ENCODE data around the gene DNASE1L3.

The DNASE1L3 gene

DNA sequence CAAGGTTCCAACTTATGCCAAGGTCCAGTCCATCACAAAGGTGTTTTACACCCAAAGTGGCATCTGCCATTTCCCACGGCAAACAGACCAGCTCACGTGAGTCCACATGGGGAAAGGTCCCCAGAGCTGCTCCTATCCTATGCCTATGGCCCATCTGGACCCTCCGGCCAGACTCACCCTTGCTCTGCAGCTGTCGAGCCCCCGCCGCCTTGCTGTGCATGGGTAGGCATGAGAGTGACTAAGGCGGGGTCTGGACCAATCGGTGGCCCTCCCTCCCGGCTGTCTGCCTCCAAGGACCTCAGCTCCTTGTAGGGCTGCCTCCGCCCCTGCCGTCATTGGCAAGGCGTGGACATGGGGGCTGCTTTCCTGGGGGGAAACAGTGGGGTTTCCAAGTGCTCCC is 26.9 kb downstream of the DNASE1L3 start:
- Histone ChIP-seq H3K27me3 (ENCODE audit: insufficient read depth, low read length) (no peaks in the 10 kb centered on the region), H3K36me3 (ENCODE audit: insufficient read depth, low read length) (no peaks in the 10 kb centered on the region), H3K27ac (ENCODE audit: low read depth, low read length) (no peak overlapping the region), H3K4me3 (ENCODE audit: low read length) (no peak overlapping the region), H3K9me3 (ENCODE audit: insufficient read depth, low read depth, low read length) (no peaks in the 10 kb centered on the region), H3K9ac (ENCODE audit: low read depth, low read length) (no peak overlapping the region), H3K4me1 (ENCODE audit: insufficient read depth, low read length) (peaks cover 4% of the 10 kb centered on the region; the same call in 1 of the 2 replicates)
- WGBS: 89% methylated on average over 12 of the region's 12 CpGs

DNA sequence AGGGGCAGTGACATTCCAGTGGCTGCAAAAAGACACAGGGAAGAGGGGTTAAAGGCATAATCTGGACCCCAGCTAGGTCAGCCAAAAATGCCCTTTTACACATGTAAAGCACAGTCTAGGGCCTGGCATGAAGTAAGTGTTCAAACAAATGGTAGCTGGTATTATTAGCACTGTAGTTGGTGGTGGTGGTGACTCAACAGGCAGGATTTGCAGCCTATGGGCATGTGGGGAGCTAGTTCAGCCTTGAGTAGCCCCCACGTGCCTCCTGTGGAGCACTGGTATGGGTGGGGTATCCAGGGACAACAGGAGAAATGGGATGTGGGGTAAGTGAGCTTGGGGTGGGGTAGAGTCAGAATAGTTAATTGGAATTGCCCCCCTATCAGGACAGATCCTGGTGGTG is 27.6 kb downstream of the DNASE1L3 start:
- H3K36me3 ChIP-seq (ENCODE audit: insufficient read depth, low read length): no peaks in the 10 kb centered on the region
- no peak overlapping the region for H3K27ac ChIP-seq (ENCODE audit: low read depth, low read length)
- H3K4me3 ChIP-seq (ENCODE audit: low read length): no peak overlapping the region
- no peak overlapping the region for H3K9ac ChIP-seq (ENCODE audit: low read depth, low read length)
- 80% methylated on average over 1 of the region's 1 CpG for WGBS
- no peaks in the 10 kb centered on the region for H3K9me3 ChIP-seq (ENCODE audit: insufficient read depth, low read depth, low read length)
- peaks cover 5% of the 10 kb centered on the region; the same call in 1 of the 2 replicates for H3K27me3 ChIP-seq (ENCODE audit: insufficient read depth, low read length)
- no peaks in the 10 kb centered on the region for H3K4me1 ChIP-seq (ENCODE audit: insufficient read depth, low read length)

DNA sequence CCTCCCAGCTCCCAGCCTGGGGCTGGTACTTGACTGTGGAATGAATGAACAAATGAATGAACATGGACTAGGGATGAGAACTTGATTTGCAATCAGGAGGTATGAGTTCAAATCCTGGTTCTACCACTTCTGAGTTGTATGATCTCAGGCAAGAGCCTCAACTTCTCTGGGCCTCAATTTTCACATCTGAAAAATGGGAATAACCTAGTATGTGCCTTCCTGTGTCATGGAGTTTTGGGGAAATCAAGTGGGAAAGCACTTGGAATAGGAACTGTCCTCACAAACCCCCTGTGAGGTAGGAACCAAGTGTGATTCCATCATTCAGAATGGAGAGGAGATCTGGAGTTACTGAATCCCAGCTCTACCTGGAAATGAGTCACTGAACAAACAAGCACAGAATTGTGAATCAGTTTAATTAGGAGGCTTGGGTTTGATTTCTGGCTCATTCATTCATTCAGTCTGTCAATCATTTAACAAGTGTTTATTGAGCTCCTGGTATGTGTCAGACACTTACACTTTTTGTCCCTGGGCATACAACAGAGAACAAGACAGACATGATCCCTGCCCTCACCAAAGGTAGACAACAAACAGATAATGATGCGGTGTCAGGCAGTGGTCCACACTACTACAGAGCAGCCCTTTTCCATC is 29.7 kb downstream of the DNASE1L3 start:
- no peak overlapping the region for H3K4me3 ChIP-seq (ENCODE audit: low read length)
- no peak overlapping the region for H3K27ac ChIP-seq (ENCODE audit: low read depth, low read length)
- H3K4me1 ChIP-seq (ENCODE audit: insufficient read depth, low read length): no peaks in the 10 kb centered on the region
- 94% methylated on average over 1 of the region's 1 CpG for WGBS
- peaks cover 10% of the 10 kb centered on the region; the same call in 1 of the 2 replicates for H3K27me3 ChIP-seq (ENCODE audit: insufficient read depth, low read length)
- H3K9ac ChIP-seq (ENCODE audit: low read depth, low read length): no peak overlapping the region
- no peaks in the 10 kb centered on the region for H3K36me3 ChIP-seq (ENCODE audit: insufficient read depth, low read length)
- no peaks in the 10 kb centered on the region for H3K9me3 ChIP-seq (ENCODE audit: insufficient read depth, low read depth, low read length)

DNA sequence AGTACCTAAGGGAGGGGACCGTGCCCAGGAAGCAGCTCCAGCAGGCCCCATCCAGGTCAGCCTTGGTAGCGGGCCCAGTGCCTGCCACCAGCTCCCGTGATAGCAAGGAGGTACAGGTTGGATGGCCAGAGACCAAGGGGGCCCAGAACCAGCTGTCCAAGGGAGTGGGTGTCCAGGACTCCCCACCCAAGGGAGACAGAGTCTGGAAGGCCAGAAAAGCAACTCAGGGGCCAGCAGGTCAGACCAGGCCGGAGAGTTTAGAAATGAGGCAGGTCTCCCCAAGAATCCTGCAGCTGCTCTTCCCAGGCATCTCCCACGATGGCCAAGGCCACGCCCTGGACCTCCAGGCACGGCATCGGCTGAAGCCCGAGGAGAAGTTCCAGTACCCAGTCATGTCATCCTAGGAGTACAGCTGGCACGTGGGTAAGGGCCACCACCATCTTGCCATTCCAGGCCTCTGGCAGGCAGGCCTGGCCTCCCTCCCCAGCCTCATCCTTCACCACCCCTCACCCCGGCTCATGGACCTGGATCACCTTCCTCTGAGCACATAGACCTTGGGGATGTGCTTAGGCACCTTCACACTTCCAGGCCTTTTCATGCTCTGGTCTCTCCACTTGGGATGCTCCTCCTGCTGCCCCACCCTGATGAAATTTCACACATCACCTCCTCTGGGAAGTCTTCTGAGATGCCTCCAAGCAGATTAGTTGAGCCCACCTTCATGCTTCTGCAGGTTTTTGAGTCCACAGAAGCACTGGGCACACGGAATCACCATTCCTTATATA is 30.5 kb downstream of the DNASE1L3 start:
- Histone ChIP-seq H3K27me3 (ENCODE audit: insufficient read depth, low read length) (peaks cover 10% of the 10 kb centered on the region; the same call in 1 of the 2 replicates), H3K4me3 (ENCODE audit: low read length) (no peak overlapping the region), H3K36me3 (ENCODE audit: insufficient read depth, low read length) (no peaks in the 10 kb centered on the region), H3K27ac (ENCODE audit: low read depth, low read length) (no peak overlapping the region), H3K9ac (ENCODE audit: low read depth, low read length) (no peak overlapping the region), H3K4me1 (ENCODE audit: insufficient read depth, low read length) (peaks cover 6% of the 10 kb centered on the region), H3K9me3 (ENCODE audit: insufficient read depth, low read depth, low read length) (no peaks in the 10 kb centered on the region)
- WGBS: 90% methylated on average over 12 of the region's 12 CpGs

DNA sequence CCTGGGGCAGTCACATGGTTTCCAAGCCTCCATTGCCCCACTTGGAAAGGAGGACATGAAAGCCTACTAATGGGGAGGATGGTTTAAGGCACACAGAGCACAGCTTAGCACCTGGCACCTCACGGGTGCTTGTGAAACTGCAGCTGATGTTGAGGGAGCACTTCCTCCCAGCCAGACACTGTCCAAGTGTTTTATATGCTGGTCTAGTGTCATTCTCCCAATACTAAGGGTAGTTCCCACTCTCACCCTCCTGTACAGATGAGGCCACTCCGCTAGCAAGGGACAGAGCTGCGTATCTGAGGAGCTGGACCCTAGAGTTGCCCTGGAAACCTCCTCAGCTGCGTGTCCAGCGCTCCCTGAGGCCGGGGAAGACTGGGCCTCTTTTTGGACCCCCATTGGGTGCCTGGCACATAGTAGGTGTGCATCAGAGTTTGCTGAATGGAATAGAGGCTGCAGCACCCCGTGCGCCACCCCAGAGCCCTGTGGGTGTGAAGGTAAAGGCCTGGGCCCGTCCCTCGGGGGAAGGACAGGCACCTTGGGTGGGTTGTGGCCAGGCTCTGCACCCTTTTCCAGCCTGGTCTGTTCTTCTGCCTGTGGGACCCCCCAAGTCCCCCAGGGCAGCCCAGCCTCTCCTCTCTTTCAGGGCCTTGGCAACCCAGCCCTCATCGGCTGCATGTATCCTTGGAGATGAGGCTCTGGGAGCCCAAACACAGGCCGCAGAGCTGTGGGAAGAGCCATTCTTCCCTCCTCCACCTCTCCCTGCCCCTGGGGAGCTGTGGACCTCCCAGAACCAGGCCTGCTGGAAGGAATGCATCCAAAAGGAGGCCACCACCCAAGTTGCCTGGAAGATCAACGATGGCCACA is 31.3 kb downstream of the DNASE1L3 start:
- H3K27me3 ChIP-seq (ENCODE audit: insufficient read depth, low read length): peaks cover 10% of the 10 kb centered on the region; the same call in 1 of the 2 replicates
- WGBS: 88% methylated on average over 13 of the region's 13 CpGs
- H3K9ac ChIP-seq (ENCODE audit: low read depth, low read length): no peak overlapping the region
- H3K36me3 ChIP-seq (ENCODE audit: insufficient read depth, low read length): no peaks in the 10 kb centered on the region
- no peaks in the 10 kb centered on the region for H3K9me3 ChIP-seq (ENCODE audit: insufficient read depth, low read depth, low read length)
- H3K27ac ChIP-seq (ENCODE audit: low read depth, low read length): no peak overlapping the region
- no peak overlapping the region for H3K4me3 ChIP-seq (ENCODE audit: low read length)
- peaks cover 14% of the 10 kb centered on the region for H3K4me1 ChIP-seq (ENCODE audit: insufficient read depth, low read length)

DNA sequence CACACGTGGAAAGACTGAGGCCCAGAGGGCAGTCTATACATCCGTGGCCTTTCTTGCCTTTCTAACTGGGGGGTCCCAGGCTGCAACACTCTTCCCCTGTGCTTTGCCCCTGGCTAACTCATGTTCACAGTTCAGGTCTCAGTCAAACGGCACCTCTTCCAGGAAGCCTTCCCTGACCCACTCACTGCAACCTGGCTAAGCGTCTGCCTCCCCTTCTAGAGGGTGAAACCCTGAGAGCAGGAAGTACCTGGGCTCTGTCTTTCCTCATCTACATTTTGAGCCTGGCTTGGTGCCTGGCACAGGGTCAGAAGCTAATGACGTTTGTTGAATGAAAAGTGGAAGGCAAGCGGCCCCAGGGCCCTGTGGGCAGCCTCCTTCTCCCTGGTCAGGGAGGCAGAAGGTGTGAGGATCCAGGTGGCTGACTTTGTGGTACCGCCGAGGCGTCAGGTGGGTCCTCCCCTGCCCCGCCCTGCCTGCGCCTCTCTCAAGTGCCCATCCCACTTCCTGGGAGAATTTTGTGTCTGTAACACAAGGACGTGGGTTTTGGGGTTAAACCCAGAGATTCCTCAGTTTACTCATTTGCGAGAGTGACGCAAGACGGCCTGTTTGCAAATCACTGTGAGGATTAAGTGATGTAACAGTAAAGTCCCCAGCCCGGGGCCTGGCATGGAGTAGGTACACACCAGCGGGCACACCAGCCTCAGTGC is 32.1 kb downstream of the DNASE1L3 start:
- no peaks in the 10 kb centered on the region for H3K36me3 ChIP-seq (ENCODE audit: insufficient read depth, low read length)
- H3K9ac ChIP-seq (ENCODE audit: low read depth, low read length): no peak overlapping the region
- no peak overlapping the region for H3K27ac ChIP-seq (ENCODE audit: low read depth, low read length)
- no peaks in the 10 kb centered on the region for H3K9me3 ChIP-seq (ENCODE audit: insufficient read depth, low read depth, low read length)
- peaks cover 10% of the 10 kb centered on the region; the same call in 1 of the 2 replicates for H3K27me3 ChIP-seq (ENCODE audit: insufficient read depth, low read length)
- peak overlapping the region; percentile 57; the same call in 1 of the 2 replicates for H3K4me3 ChIP-seq (ENCODE audit: low read length)
- H3K4me1 ChIP-seq (ENCODE audit: insufficient read depth, low read length): peaks cover 20% of the 10 kb centered on the region
- WGBS: 84% methylated on average over 17 of the region's 17 CpGs

DNA sequence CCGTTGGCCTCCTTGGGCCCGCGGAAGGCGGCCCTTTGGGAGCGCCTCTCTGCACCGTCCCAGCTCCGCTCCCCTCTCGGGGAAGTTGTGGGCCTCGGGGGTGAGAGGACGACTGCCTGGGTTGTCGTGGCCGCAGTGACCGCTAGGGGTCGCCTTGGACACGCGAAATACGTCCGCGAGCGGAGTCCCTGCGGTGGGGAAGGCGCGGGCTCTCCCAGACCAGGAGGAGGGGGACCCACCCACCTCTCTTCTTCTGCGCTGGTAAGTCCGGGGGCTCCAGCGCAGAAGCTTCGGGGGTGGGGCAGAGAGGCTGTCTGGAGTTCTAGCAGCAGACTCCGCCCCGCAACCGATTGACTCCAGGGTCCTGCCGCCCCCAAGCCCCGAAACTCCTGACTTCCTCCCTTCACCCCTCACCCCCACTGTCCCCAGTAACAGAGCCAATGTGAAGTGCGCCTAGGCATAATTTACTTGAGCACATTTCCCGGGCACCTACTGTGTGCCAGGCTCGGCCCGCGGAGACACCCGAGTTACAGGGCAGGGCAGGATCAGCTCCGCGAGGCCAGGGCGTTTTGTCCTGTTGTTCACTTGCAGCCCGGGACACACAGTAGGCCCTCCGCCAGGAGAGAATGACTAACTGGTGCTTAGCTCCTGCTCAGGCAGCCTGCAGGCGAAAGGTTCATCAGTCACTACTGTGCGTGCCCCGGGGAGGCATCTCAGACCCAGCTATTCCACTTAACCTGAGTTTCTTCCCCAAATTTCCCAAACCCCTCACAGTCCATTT is 32.8 kb downstream of the DNASE1L3 start:
- H3K4me3 ChIP-seq (ENCODE audit: low read length): peak overlapping the region; percentile 57
- peak overlapping the region; percentile 47; the same call in 1 of the 2 replicates for H3K9ac ChIP-seq (ENCODE audit: low read depth, low read length)
- H3K9me3 ChIP-seq (ENCODE audit: insufficient read depth, low read depth, low read length): no peaks in the 10 kb centered on the region
- H3K27me3 ChIP-seq (ENCODE audit: insufficient read depth, low read length): peaks cover 10% of the 10 kb centered on the region; the same call in 1 of the 2 replicates
- 13% methylated on average over 45 of the region's 46 CpGs for WGBS
- peaks cover 28% of the 10 kb centered on the region for H3K4me1 ChIP-seq (ENCODE audit: insufficient read depth, low read length)
- H3K36me3 ChIP-seq (ENCODE audit: insufficient read depth, low read length): no peaks in the 10 kb centered on the region
- H3K27ac ChIP-seq (ENCODE audit: low read depth, low read length): no peak overlapping the region

DNA sequence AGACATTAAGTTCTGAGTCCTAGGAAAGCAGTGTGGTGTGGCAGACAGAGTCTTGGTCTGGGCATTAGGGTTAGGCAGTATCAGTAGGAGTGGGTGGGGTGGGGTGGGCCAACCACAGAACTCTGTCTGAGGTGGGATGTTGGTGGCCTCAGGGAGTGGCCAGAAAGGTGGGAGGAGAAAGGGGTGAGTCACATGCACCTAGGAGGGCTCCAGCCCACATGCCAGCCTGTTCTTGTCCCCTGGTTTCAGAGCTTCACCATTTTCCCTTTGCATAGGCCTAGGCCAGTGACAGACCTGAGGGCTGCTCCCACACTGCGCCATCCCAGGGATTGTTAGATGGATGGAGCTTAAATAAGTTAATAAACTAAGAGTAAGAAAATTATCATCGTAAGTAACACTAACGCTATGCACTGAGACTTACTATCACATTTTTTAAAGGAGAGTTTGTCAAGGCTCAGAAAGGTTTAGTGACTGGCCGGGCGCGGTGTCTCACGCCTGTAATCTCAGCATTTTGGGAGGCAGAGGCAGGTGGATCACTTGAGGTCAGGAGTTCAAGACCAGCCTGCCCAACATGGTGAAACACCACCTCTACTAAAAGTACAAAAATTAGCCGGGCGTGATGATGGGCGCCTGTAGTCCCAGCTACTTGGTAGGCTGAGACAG is 33.8 kb downstream of the DNASE1L3 start:
- Histone ChIP-seq H3K27ac (ENCODE audit: low read depth, low read length) (no peak overlapping the region), H3K36me3 (ENCODE audit: insufficient read depth, low read length) (peaks cover under 1% of the 10 kb centered on the region; the same call in 1 of the 2 replicates), H3K9me3 (ENCODE audit: insufficient read depth, low read depth, low read length) (no peaks in the 10 kb centered on the region), H3K4me3 (ENCODE audit: low read length) (no peak overlapping the region; the same call in 1 of the 2 replicates), H3K27me3 (ENCODE audit: insufficient read depth, low read length) (peaks cover 10% of the 10 kb centered on the region; the same call in 1 of the 2 replicates), H3K9ac (ENCODE audit: low read depth, low read length) (no peak overlapping the region), H3K4me1 (ENCODE audit: insufficient read depth, low read length) (peaks cover 30% of the 10 kb centered on the region)
- 96% methylated on average over 10 of the region's 10 CpGs for WGBS

DNA sequence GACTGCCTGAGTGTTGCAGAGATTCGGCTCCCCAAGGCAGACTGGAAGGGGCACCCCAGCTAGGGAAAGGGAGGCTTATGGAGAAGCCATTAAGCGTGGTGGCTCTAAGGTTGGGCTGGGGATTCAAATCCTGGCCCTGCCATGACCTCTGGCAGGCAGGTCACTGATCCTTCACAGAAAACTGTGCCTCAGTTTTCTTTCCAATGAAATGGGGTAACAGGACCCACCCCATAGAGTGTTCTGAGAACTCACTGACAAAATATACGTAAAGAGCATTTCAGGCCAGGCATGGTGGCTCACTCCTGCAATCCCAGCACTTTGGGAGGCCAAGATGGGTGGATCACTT is 34.6 kb downstream of the DNASE1L3 start:
- Histone ChIP-seq H3K4me3 (ENCODE audit: low read length) (no peak overlapping the region), H3K9me3 (ENCODE audit: insufficient read depth, low read depth, low read length) (no peaks in the 10 kb centered on the region), H3K4me1 (ENCODE audit: insufficient read depth, low read length) (peaks cover 32% of the 10 kb centered on the region), H3K27me3 (ENCODE audit: insufficient read depth, low read length) (peaks cover 10% of the 10 kb centered on the region; the same call in 1 of the 2 replicates), H3K36me3 (ENCODE audit: insufficient read depth, low read length) (peaks cover 8% of the 10 kb centered on the region; the same call in 1 of the 2 replicates), H3K27ac (ENCODE audit: low read depth, low read length) (no peak overlapping the region), H3K9ac (ENCODE audit: low read depth, low read length) (no peak overlapping the region)
- 94% methylated on average over 3 of the region's 3 CpGs for WGBS

Measured in HUES64 (cell line).